Measurements from ENCODE around the gene DGKB. TPM values are rescaled to one million over a fixed set of nuclear protein-coding genes. Genes with fewer than 3 reads are reported as not detected.

Gene DGKB
- total and polyA plus RNA-seq, 2 of the 8 experiments (the other 6 are each of a cell fraction or from before 2014, with no cell fraction given) = 1.9 to 2.6 TPM

DNA sequence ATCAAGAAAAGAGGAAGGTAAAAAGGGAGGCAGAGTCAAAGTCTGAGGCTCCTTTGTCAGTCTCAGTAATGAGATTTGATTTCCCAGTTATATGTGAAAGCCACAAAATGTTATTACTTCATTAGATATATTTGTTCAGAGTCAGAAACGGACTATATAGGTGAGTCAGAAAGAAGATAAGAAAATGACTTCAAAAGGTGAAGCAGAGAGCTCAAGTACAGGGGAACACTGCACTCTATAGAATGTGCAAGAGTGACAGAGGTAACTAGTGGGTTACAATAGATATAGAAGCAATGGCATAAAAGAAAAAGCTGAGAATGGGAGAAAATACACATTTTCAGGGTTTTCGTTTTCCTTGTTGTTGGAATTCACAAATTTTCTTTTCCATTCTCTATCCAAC is 43.3 kb downstream of the DGKB start (continued):
- TF ChIP-seq, protein P1, sequence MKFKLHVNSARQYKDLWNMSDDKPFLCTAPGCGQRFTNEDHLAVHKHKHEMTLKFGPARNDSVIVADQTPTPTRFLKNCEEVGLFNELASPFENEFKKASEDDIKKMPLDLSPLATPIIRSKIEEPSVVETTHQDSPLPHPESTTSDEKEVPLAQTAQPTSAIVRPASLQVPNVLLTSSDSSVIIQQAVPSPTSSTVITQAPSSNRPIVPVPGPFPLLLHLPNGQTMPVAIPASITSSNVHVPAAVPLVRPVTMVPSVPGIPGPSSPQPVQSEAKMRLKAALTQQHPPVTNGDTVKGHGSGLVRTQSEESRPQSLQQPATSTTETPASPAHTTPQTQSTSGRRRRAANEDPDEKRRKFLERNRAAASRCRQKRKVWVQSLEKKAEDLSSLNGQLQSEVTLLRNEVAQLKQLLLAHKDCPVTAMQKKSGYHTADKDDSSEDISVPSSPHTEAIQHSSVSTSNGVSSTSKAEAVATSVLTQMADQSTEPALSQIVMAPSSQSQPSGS (IDR thresholded peaks at IDR 0.05; ENCODE audit: low read length) = no peak
- TF ChIP-seq EP300 (IDR thresholded peaks at IDR 0.05; ENCODE audit: borderline replicate concordance in 1 of 2, low read depth in 2 of 2, low read length in 2 of 2) = no peak
- TF ChIP-seq SP4 (IDR thresholded peaks at IDR 0.05; ENCODE audit: low read length) = no peak
- TF ChIP-seq, protein P2, sequence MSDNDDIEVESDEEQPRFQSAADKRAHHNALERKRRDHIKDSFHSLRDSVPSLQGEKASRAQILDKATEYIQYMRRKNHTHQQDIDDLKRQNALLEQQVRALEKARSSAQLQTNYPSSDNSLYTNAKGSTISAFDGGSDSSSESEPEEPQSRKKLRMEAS (IDR thresholded peaks at IDR 0.05) = no peak
- TF ChIP-seq RFX5 (IDR thresholded peaks at IDR 0.05; ENCODE audit: borderline replicate concordance, low read depth, low read length) = no peak
- TF ChIP-seq TAF7 (optimal IDR thresholded peaks at IDR 0.05; ENCODE audit: borderline replicate concordance, low read depth, low read length) = no peak

All from H1 (cell line).